ENCODE results near the gene NSUN2.

Gene NSUN2

DNA sequence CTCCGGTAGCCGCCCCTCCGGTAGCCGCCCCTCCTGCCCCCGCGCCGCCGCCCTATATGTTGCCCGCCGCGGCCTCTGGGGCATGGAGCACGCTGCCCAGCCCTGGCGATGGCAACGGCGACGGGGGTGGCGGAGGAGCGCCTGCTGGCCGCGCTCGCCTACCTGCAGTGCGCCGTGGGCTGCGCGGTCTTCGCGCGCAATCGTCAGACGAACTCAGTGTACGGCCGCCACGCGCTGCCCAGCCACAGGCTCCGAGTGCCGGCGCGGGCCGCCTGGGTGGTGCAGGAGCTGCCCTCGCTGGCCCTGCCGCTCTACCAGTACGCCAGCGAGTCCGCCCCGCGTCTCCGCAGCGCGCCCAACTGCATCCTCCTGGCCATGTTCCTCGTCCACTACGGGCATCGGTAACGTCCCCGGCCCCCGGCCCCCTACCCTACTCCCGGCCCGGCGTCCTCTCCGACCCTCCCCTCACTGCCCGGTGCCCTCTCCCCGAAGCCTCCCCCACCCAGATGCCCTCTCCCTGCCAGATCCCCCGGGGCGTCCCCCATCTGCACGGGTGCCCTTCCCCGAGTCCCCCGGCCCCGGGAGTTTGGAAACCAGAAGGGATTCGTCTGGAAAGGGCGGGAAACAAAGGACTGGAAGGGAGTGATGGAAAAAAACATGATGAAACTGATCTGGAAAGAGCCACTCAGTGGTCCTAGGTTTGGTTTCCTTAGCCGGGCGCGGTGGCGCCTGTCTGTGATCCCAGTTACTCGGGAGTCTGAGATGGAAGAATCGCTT, 813 bp upstream of the NSUN2 start:
- Mint-ChIP-seq H3K27ac (peak overlapping the region; percentile 77), H3K9me3 (no peaks in the 10 kb centered on the region), H3K4me3 (peak overlapping the region; percentile 94), H3K4me1 (ENCODE audit: low read depth) (peaks cover 30% of the 10 kb centered on the region), H3K27me3 (ENCODE audit: low read depth) (no peaks in the 10 kb centered on the region), H3K36me3 (ENCODE audit: low read depth) (peaks cover 26% of the 10 kb centered on the region)

DNA sequence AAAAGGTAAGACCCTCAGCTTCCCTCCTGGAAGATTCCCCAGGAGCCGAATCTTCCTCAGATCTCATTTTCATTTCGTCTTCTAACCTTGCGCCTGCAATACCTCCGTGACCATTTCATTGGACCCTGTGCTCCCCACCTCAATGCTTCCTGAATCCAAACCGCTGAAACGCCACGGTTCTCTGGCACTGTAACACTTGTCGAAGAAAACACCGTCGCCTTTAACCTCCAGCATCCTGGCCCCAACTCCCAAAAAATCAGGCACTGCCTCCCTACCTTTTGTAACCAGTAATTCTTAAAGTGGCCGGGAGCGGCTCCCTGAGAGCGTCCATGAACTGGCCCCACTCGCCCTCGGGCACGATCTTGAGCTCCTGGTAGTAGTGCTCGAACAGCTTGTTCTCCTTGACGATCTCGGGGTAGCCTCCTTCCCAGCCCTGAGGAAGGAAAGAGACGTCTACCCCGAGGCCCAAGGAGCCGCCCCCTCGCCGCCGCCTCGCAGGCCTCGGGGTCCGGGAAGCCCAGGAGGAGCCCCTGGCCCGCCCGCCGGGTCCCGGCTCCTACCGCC, 438 bp downstream of the NSUN2 start:
- Mint-ChIP-seq H3K27ac (peak overlapping the region; percentile 86), H3K27me3 (ENCODE audit: low read depth) (no peaks in the 10 kb centered on the region), H3K9me3 (no peaks in the 10 kb centered on the region), H3K36me3 (ENCODE audit: low read depth) (peaks cover 31% of the 10 kb centered on the region), H3K4me1 (ENCODE audit: low read depth) (peaks cover 30% of the 10 kb centered on the region), H3K4me3 (peak overlapping the region; percentile 94)

DNA sequence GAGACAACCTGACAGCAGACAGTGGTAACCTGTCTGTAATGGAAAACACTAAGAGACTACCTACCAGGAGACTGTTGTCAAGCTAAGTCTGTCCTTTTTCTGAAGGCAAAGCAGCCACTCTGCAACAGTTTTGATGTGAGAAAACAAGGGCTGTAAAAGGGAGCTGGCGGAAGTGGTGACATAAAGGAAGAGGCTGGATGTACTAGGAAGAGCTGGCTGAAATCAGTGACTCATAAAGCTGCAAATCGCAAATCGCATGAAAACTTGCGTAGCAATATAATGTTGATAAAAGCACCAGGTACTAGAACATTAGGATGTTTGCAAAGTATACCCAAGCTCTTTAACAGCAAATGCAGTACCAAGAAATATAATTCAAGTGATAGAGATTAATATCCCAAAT, 1.4 kb downstream of the NSUN2 start:
- Mint-ChIP-seq H3K4me3 (peak overlapping the region; percentile 94), H3K4me1 (ENCODE audit: low read depth) (peaks cover 30% of the 10 kb centered on the region), H3K9me3 (no peaks in the 10 kb centered on the region), H3K27me3 (ENCODE audit: low read depth) (no peaks in the 10 kb centered on the region), H3K27ac (peak overlapping the region; percentile 65), H3K36me3 (ENCODE audit: low read depth) (peaks cover 37% of the 10 kb centered on the region)

DNA sequence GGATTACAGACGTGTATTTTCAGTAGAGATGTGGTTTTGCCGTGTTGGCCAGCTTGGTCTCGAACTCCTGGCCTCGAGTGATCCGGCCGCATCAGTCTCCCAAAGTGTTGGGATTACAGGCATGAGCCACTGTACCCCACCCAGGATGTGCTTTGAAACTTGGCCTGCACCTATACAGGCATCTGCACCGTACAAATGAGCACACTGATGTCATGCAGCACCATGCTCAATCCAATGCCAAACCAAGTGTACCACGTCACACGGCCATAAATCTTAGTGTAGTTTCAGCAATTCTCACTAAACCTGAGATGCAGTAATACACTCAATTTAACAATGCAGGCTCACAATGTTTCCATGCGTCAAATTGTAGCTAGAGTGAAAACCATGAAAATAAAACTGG, 6.3 kb downstream of the NSUN2 start:
- peaks cover 15% of the 10 kb centered on the region for H3K4me1 Mint-ChIP-seq (ENCODE audit: low read depth)
- no peak overlapping the region for H3K4me3 Mint-ChIP-seq
- no peak overlapping the region for H3K27ac Mint-ChIP-seq
- peaks cover 21% of the 10 kb centered on the region for H3K9me3 Mint-ChIP-seq
- H3K27me3 Mint-ChIP-seq (ENCODE audit: low read depth) = no peaks in the 10 kb centered on the region
- H3K36me3 Mint-ChIP-seq (ENCODE audit: low read depth) = peaks cover 73% of the 10 kb centered on the region

DNA sequence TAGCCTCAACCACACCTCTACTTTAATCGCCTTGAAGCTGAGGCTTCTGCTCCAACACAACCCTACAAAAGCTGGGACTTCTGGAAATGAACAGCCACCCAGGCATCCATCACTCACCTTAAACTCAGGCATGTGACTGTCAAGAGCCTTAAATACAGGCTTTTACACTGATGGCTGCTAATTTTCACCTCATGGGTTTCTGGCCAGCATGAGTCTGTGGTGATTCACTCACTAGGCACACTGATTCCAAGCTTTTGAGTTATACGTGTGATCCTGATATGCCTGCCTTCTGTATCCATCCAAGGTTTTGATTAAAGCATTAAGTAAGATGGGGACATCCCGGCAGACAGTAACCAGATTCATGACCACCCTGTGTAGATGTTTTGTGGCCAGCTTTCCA, 8.9 kb downstream of the NSUN2 start:
- peaks cover 66% of the 10 kb centered on the region for H3K36me3 Mint-ChIP-seq (ENCODE audit: low read depth)
- no peak overlapping the region for H3K27ac Mint-ChIP-seq
- no peaks in the 10 kb centered on the region for H3K27me3 Mint-ChIP-seq (ENCODE audit: low read depth)
- no peaks in the 10 kb centered on the region for H3K4me1 Mint-ChIP-seq (ENCODE audit: low read depth)
- H3K4me3 Mint-ChIP-seq = no peak overlapping the region
- H3K9me3 Mint-ChIP-seq = peaks cover 21% of the 10 kb centered on the region

DNA sequence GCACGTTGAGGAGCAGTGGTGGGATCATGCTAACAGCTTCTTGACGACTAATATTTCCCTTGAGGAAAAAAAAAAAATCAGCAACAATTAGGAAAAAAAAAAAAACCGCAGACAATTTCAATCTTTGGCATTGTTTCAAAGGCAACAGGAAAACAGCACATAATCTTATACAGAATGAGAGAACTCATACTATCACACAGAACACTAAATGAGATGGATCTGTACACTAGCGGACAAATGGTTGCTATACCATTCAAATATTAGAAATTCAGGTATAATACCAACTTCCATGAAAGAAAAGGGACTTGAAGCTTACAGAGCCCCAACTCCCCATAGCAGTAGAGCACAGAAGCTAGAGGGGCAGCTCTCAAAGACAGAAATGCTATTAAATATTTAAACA, 9.6 kb downstream of the NSUN2 start:
- Mint-ChIP-seq H3K4me3 (no peak overlapping the region), H3K27me3 (ENCODE audit: low read depth) (no peaks in the 10 kb centered on the region), H3K4me1 (ENCODE audit: low read depth) (peaks cover 2% of the 10 kb centered on the region), H3K36me3 (ENCODE audit: low read depth) (peaks cover 66% of the 10 kb centered on the region), H3K9me3 (peaks cover 21% of the 10 kb centered on the region), H3K27ac (no peak overlapping the region)

DNA sequence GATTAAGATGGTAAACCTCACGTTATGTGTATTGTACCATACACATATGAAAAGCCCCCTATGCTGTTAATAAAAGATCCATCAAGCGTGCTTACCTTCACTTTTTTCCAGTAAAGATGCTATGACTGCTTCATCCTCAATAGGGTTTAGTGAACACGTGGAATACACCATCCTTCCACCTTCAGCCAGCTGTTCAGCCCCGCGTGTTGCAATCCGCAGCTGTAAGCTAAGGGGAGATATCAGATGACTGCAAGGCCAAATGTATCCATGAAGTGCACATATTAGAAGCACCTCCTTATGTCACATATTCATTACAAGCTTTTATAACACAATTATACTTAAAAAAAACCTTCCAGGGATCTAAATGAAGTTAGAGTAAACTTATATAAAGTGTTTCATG, 16.2 kb downstream of the NSUN2 start:
- Mint-ChIP-seq H3K4me1 (ENCODE audit: low read depth) (peaks cover 6% of the 10 kb centered on the region), H3K36me3 (ENCODE audit: low read depth) (peaks cover 61% of the 10 kb centered on the region), H3K27ac (no peak overlapping the region), H3K27me3 (ENCODE audit: low read depth) (no peaks in the 10 kb centered on the region), H3K9me3 (no peaks in the 10 kb centered on the region), H3K4me3 (no peak overlapping the region)

DNA sequence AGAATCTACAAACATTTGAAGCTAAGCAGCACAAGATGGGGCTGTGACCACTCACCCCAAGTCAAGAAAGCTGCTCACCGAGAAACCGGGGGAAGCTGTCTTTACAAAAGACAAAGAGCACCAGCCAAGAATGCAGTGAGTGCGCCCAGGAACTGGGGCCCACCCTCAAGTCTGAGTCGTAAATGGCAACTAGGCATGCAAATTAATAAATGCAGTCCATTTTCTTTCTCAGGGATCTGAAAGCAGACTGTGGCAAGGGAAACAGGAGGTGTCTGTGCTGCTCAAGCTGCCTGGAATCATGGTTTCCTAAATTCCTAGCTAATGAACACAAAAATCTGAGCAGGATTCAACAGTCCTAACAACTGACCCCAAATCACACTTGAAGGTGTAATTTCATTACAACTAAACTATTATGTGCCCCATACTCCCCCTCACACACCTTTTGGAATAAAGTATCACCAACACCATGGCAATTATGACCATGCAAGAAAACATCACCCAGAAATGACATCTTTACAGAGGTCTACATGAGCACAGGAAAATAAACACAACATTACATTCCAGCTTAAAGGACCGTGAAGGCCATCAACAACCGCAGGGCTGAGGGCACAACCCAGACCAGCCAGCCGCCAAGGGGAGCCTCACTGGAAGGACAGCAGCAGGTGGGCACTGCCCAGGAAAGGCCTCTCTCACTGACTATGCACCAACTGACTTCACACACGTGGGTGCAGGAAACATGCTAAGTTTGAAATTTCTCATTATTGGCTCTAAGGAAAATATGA, 17.6 kb downstream of the NSUN2 start:
- H3K36me3 Mint-ChIP-seq (ENCODE audit: low read depth) = peaks cover 56% of the 10 kb centered on the region
- no peak overlapping the region for H3K27ac Mint-ChIP-seq

DNA sequence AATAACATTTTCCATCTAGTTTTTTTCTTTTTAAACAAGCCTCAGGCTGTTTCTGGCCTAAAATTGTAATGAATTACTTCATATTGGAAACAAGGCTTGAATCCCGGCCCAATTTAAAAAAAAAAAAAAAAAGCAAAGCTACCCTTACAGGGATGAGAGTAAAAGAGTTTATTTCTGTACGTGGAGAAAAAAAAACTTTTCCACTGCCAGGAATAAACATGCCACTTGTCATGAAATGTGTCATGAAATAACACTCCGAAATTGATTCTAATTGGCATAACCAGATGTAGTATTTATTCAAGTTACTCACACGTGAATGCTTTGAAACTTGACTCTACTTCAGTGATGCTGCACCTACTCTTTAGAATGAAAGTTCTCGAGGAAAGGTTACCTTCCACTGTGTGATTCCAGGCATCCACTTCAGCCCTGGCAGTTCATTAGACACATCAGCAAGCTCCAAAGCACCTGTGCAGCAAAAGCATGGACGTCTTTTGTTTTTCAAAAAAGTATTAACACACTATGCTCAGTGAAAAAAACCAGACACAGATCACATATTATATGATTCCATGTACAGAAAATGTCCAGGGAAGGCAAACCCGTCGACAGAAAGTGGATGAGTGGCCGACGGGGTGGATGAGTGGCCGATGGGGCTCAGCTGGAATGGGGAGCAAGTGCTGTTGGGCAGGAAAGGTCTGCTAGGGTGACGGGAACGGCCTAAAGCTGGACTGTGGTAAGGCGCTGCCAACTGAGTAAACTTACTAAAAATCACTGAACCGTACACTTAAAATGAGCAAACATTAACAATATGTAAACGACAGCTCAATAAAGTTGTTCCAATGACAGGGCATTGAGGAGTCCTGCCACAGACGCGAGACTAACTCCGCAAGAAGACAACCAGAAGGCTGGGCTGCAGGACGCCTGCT, 21.2 kb downstream of the NSUN2 start:
- no peaks in the 10 kb centered on the region for H3K9me3 Mint-ChIP-seq
- peaks cover 5% of the 10 kb centered on the region for H3K4me1 Mint-ChIP-seq (ENCODE audit: low read depth)
- H3K36me3 Mint-ChIP-seq (ENCODE audit: low read depth) = peaks cover 63% of the 10 kb centered on the region
- H3K27ac Mint-ChIP-seq = no peak overlapping the region
- H3K4me3 Mint-ChIP-seq = no peak overlapping the region
- no peaks in the 10 kb centered on the region for H3K27me3 Mint-ChIP-seq (ENCODE audit: low read depth)

More for the DNA sequence above, 17.6 kb downstream of the NSUN2 start:
- Mint-ChIP-seq H3K27me3 (ENCODE audit: low read depth) (no peaks in the 10 kb centered on the region), H3K4me3 (no peak overlapping the region), H3K4me1 (ENCODE audit: low read depth) (peaks cover 6% of the 10 kb centered on the region), H3K9me3 (no peaks in the 10 kb centered on the region)

DNA sequence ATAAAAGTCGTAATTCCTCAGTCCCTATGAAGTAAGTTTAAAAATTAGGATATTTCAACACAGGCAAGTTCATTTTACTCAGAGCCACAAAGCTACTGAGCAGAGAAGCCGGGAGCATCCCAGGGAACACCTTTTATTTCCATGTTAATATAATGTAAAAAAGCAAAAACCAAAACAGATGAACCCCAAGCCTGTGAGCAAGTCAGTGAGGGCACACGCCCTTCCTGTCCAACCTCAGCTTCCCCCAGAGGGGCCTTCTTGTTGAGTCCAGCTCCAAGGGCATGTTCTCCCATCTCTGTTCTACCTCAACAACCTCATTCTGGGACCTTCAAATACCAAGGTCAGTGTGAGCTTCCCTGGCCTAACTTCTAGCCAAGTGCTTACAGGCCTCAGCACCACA, 24.8 kb downstream of the NSUN2 start:
- Mint-ChIP-seq H3K9me3 (no peaks in the 10 kb centered on the region), H3K4me1 (ENCODE audit: low read depth) (peaks cover 2% of the 10 kb centered on the region), H3K36me3 (ENCODE audit: low read depth) (peaks cover 52% of the 10 kb centered on the region), H3K27ac (no peak overlapping the region), H3K27me3 (ENCODE audit: low read depth) (no peaks in the 10 kb centered on the region), H3K4me3 (no peak overlapping the region)

DNA sequence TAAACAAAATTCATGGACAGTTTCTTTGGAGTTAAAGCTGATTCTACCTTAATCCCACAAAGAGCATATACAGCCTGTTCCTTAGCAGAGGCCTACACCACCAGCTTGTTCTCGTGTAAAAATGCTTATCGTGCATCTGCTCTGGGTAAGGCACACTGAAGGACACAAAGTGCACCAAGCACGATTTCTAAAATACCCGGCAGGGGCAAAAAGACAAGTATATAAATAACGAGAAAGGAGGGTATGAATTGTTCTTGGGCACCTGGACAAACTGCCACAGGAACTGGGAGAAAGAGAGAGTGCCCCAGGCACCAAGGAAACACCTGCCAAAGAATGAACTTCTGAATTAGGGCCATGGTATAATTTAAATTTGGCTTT, 25.3 kb downstream of the NSUN2 start:
- Mint-ChIP-seq H3K4me3 (no peak overlapping the region), H3K27ac (no peak overlapping the region), H3K9me3 (no peaks in the 10 kb centered on the region), H3K27me3 (ENCODE audit: low read depth) (no peaks in the 10 kb centered on the region), H3K4me1 (ENCODE audit: low read depth) (peaks cover 2% of the 10 kb centered on the region), H3K36me3 (ENCODE audit: low read depth) (peaks cover 53% of the 10 kb centered on the region)

DNA sequence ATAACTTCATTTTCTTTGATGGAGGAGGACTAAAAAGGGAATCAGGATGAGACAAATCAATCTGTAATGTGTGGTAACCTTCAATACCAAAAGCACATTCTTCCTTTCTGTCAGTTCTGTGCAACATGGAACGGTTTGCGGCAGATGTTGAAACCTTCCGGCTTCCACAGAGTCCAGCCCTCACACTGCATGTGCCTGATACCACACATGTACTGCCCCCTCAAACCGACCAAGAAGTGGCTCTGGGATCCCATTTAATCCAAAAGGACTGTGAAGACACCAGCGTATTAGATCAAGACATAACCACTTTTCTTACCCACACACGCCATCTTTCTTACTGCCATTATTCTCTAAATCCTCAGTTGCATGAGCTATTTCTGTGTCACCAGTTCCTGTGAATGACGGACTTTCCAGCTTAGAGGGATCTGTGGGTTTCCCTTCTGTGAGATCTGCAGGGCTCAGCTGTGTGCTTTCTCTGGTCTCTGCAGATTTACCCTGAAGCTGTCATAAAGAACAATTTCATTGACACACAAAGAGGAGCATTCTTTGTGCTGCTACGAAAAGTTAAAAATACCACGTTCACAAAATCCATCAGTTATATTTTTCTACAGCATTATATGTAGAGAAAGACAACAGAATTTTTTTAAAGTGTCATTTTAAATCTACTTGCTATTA, 25.8 kb downstream of the NSUN2 start:
- H3K27me3 Mint-ChIP-seq (ENCODE audit: low read depth) = no peaks in the 10 kb centered on the region
- H3K27ac Mint-ChIP-seq = no peak overlapping the region
- peaks cover 54% of the 10 kb centered on the region for H3K36me3 Mint-ChIP-seq (ENCODE audit: low read depth)
- H3K9me3 Mint-ChIP-seq = no peaks in the 10 kb centered on the region
- peaks cover 2% of the 10 kb centered on the region for H3K4me1 Mint-ChIP-seq (ENCODE audit: low read depth)
- H3K4me3 Mint-ChIP-seq = no peak overlapping the region

DNA sequence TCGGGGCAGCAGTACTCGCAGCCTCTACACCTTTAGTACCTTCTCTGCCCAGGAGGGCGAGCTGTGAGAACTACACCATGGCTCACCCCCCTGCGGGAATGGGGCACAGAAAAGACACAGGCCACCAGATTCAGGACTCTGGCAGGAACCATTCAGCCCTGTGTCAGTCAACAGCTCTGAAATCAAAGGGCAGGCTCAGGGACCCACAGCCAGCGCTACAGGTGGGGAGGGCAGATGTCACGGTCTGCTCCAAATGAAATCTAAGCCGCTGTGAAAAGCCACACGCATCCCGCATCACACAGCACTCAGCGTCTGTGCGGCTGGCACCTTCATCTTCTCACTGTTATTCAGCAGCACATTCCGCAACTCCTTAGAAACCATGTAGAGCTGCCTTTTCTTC, 27.9 kb downstream of the NSUN2 start:
- Mint-ChIP-seq H3K4me1 (ENCODE audit: low read depth) (peaks cover 2% of the 10 kb centered on the region), H3K4me3 (no peak overlapping the region), H3K27ac (no peak overlapping the region), H3K36me3 (ENCODE audit: low read depth) (peaks cover 58% of the 10 kb centered on the region), H3K9me3 (no peaks in the 10 kb centered on the region), H3K27me3 (ENCODE audit: low read depth) (no peaks in the 10 kb centered on the region)

DNA sequence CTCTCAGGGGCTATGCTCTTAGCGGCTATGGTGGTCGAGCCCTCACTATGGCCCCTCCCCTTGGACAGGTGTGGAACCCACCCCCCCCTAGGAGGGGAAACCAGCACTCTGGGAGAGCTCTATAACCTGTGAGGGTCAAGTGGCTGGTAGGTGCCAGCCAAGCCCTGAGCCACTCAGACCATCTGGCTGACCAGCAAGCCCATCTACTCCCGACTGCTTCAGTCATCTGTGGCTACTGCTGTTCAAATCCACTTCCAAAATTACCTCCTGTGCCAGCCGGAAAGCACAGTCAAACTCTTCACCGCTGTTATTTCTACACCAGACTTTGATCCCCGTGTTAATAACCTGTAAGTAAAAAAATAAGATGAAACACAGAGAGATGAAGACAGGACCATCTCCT, 28.5 kb downstream of the NSUN2 start:
- peaks cover 2% of the 10 kb centered on the region for H3K4me1 Mint-ChIP-seq (ENCODE audit: low read depth)
- no peak overlapping the region for H3K27ac Mint-ChIP-seq
- peaks cover 58% of the 10 kb centered on the region for H3K36me3 Mint-ChIP-seq (ENCODE audit: low read depth)

More for the DNA sequence above, 28.5 kb downstream of the NSUN2 start:
- no peak overlapping the region for H3K4me3 Mint-ChIP-seq
- H3K9me3 Mint-ChIP-seq = no peaks in the 10 kb centered on the region
- no peaks in the 10 kb centered on the region for H3K27me3 Mint-ChIP-seq (ENCODE audit: low read depth)

Data from T-helper 1 cell treated with Interleukin-12 subunit alpha and Interleukin-12 subunit beta and Interleukin-4 antibody, amounts not matched to agents 30 μg/mL and 1 μg/mL, for 36 hours (primary cell).